HCT116 (cell line): ENCODE data around the gene SYNE3.

Source experiments
- CBX3 ChIP-seq: IDR thresholded peaks from 2 replicates; pipeline ENCODE4 v1.6.1; 2012; ENCODE audit warnings: low read depth
- CTCF ChIP-seq, 3 experiments: fragments of 200-600 bp in 1 of 3; sonication (generic) in 1 of 3; IDR thresholded peaks in 2 of 3; conservative IDR thresholded peaks in 1 of 3; 2 replicates each; pipeline ENCODE4 v1.5.1; 2012 to 2017; ENCODE audit warnings: low read depth in 2 of 3, low read length in 2 of 3, antibody characterized with exemption in 1 of 3, borderline replicate concordance in 1 of 3, control low read depth in 1 of 3, mild to moderate bottlenecking in 1 of 3, mixed read lengths in 1 of 3, mixed run types in 1 of 3, moderate library complexity in 1 of 3; ENCODE audit not compliant: insufficient read depth in 1 of 3
- EZH2 ChIP-seq: fragments of 200-600 bp; sonication (generic); IDR thresholded peaks from 2 replicates; pipeline ENCODE4 v1.6.1; 2017; ENCODE audit warnings: antibody characterized with exemption, mixed run types
- EZH2phosphoT487 ChIP-seq: fragments of 200-600 bp; IDR thresholded peaks from 2 replicates; pipeline ENCODE4 v1.6.1; 2018; ENCODE audit warnings: antibody characterized with exemption, borderline replicate concordance
- JUND ChIP-seq: IDR thresholded peaks from 2 replicates; pipeline ENCODE4 v1.6.1; 2012
- MAX ChIP-seq: IDR thresholded peaks from 2 replicates; pipeline ENCODE4 v1.6.1; 2012
- POLR2A ChIP-seq: IDR thresholded peaks from 2 replicates; pipeline ENCODE4 v1.7.0; 2011; ENCODE audit warnings: borderline replicate concordance; ENCODE audit not compliant: insufficient read depth, insufficient read length; ENCODE audit errors: extremely low read depth
- POLR2AphosphoS5 ChIP-seq: IDR thresholded peaks from 2 replicates; pipeline ENCODE4 v1.6.1; 2011; ENCODE audit warnings: mild to moderate bottlenecking, low read depth, low read length, moderate library complexity
- SIN3A ChIP-seq: IDR thresholded peaks from 2 replicates; pipeline ENCODE4 v1.6.1; 2012; ENCODE audit warnings: low read depth
- SP1 ChIP-seq: IDR thresholded peaks from 2 replicates; pipeline ENCODE4 v1.6.1; 2012; ENCODE audit warnings: low read depth
- YY1 ChIP-seq: IDR thresholded peaks from 2 replicates; pipeline ENCODE4 v1.6.1; 2011; ENCODE audit warnings: low read length, low read depth, moderate library complexity, mild to moderate bottlenecking; ENCODE audit not compliant: insufficient replicate concordance; ENCODE audit errors: extremely low read depth
- ZFX ChIP-seq: fragments of 450-650 bp; IDR thresholded peaks from 2 replicates; pipeline ENCODE4 v1.6.1; 2017
- ZNF274 ChIP-seq: fragments of 200-500 bp; sonication (Bioruptor generic); IDR thresholded peaks from 2 replicates; pipeline ENCODE4 v1.6.1; 2014; ENCODE audit warnings: mild to moderate bottlenecking, low read depth, low read length, inconsistent platforms

- TF ChIP-seq JUND (no peak), SIN3A (no peak), CTCF (IDR thresholded peaks at IDR 0.05 in 2 of 3, conservative IDR thresholded peaks at IDR 0.05 in 1 of 3; ENCODE audit: borderline replicate concordance in 1 of 3, insufficient read depth in 1 of 3, low read depth in 2 of 3, low read length in 2 of 3) (no peak), EZH2phosphoT487 (no peak), CBX3 (no peak), POLR2AphosphoS5 (no peak), ZFX (no peak), POLR2A (no peak), MAX (no peak), SP1 (no peak), ZNF274 (no peak), EZH2 (no peak), YY1 (no peak)
These were observed 22.5 kb downstream of the SYNE3 start for GRCh38 chr14:95493976-95494375.
